K562 (cell line): Measurements from ENCODE around the gene ST6GALNAC1. TPM values are rescaled to one million over a fixed set of nuclear protein-coding genes. Genes with fewer than 3 reads are reported as not detected.

Experiments used
- ATF4 ChIP-seq: fragments of 450-650 bp; formaldehyde crosslinking; IDR thresholded peaks from 2 replicates; pipeline ENCODE4 v1.4.0; 2022; ENCODE audit warnings: mild to moderate bottlenecking, moderate library complexity
- BRD9 ChIP-seq: fragments of 450-650 bp; IDR thresholded peaks from 2 replicates; pipeline ENCODE4 v1.6.1; 2018; ENCODE audit warnings: low read depth; ENCODE audit not compliant: partially characterized antibody
- C11orf30 ChIP-seq: fragments of 450-650 bp; IDR thresholded peaks from 2 replicates; pipeline ENCODE4 v1.6.1; 2016; ENCODE audit warnings: low read depth, mild to moderate bottlenecking
- CHD1 ChIP-seq: fragments of 200-600 bp; sonication (generic); IDR thresholded peaks from one replicate; pipeline ENCODE4 v1.6.1; 2012; ENCODE audit warnings: mild to moderate bottlenecking, moderate library complexity, low read length, inconsistent platforms
- E2F1 ChIP-seq: sonication (generic); formaldehyde crosslinking; IDR thresholded peaks from 2 replicates; pipeline ENCODE4 v1.8.1; 2023; ENCODE audit warnings: mild to moderate bottlenecking, missing genetic modification reagents, moderate library complexity
- ETV5 ChIP-seq: sonication (generic); formaldehyde crosslinking; IDR thresholded peaks from 2 replicates; pipeline ENCODE4 v1.4.0; 2020; ENCODE audit warnings: low read depth, mild to moderate bottlenecking, missing genetic modification reagents
- HOMEZ ChIP-seq: fragments of 250-450 bp; sonication (Bioruptor Pico); IDR thresholded peaks from 2 replicates; pipeline ENCODE4 v1.4.0; 2020; ENCODE audit warnings: mild to moderate bottlenecking, moderate library complexity
- LEF1 ChIP-seq: fragments of 450-650 bp; IDR thresholded peaks from 2 replicates; pipeline ENCODE4 v1.6.1; 2016; ENCODE audit warnings: mild to moderate bottlenecking
- MYC ChIP-seq, 2 experiments: fragments of 250-450 bp in 1 of 2; sonication (Bioruptor Pico) in 1 of 2; IDR thresholded peaks; 2 replicates each; pipeline versions ENCODE4 v1.5.1 to v1.6.1; 2012 to 2021; ENCODE audit warnings: low read depth in 2 of 2, borderline replicate concordance in 1 of 2, improper control_type of control experiment in 1 of 2, low read length in 1 of 2, mild to moderate bottlenecking in 1 of 2, moderate library complexity in 1 of 2
- NFATC3 ChIP-seq: fragments of 450-650 bp; IDR thresholded peaks from 2 replicates; pipeline ENCODE4 v1.6.1; 2017; ENCODE audit warnings: mild to moderate bottlenecking
- NR2C2 ChIP-seq, 2 experiments: fragments of 200-800 bp in 1 of 2; sonication (Bioruptor generic) in 1 of 2; sonication (generic) in 1 of 2; formaldehyde crosslinking in 1 of 2; IDR thresholded peaks; 2 replicates each; pipeline versions ENCODE4 v1.6.1 to v1.8.0; 2016 to 2022; ENCODE audit warnings: mild to moderate bottlenecking in 1 of 2, missing compliant biosample characterization in 1 of 2, missing genetic modification characterization in 1 of 2, missing genetic modification reagents in 1 of 2
- NRF1 ChIP-seq, 2 experiments: fragments of 450-650 bp; IDR thresholded peaks in 1 of 2; conservative IDR thresholded peaks in 1 of 2; 2 replicates each; pipeline ENCODE4 v1.6.1; 2014; ENCODE audit warnings: mild to moderate bottlenecking in 2 of 2
- PHF8 ChIP-seq: fragments of 200-600 bp; sonication (generic); IDR thresholded peaks from 2 replicates; pipeline ENCODE4 v1.6.1; 2012; ENCODE audit warnings: mixed run types, mild to moderate bottlenecking, inconsistent platforms, low read length, moderate library complexity, borderline replicate concordance
- PTRF ChIP-seq: fragments of 450-650 bp; IDR thresholded peaks from 2 replicates; pipeline ENCODE4 v1.6.1; 2016; ENCODE audit warnings: mild to moderate bottlenecking, missing genetic modification characterization, missing compliant biosample characterization
- RBBP5 ChIP-seq: fragments of 200-600 bp; sonication (generic); IDR thresholded peaks from 2 replicates; pipeline ENCODE4 v1.6.1; 2012; ENCODE audit warnings: borderline replicate concordance, mild to moderate bottlenecking, low read length, control low read depth, inconsistent platforms; ENCODE audit not compliant: insufficient read depth, poor library complexity, severe bottlenecking
- RBM34 ChIP-seq: fragments of 200-400 bp; formaldehyde crosslinking; IDR thresholded peaks from 2 replicates; pipeline ENCODE4 v1.6.1; 2018; ENCODE audit warnings: low read length, borderline replicate concordance; ENCODE audit not compliant: insufficient read depth
- SIRT6 ChIP-seq: IDR thresholded peaks from one replicate; pipeline ENCODE4 v1.6.1; 2012; ENCODE audit warnings: low read depth, mild to moderate bottlenecking, control low read depth, inconsistent platforms, low read length, moderate library complexity
- TAF15 ChIP-seq: fragments of 200-400 bp; formaldehyde crosslinking; IDR thresholded peaks from 2 replicates; pipeline ENCODE4 v1.6.1; 2017; ENCODE audit warnings: mild to moderate bottlenecking, low read depth, low read length, moderate library complexity
- TEAD1 ChIP-seq, 2 experiments: fragments of 450-650 bp in 1 of 2; sonication (generic) in 1 of 2; formaldehyde crosslinking; IDR thresholded peaks; 2 replicates each; pipeline versions ENCODE4 v1.4.0 to v1.8.0; 2020 to 2022; ENCODE audit warnings: mild to moderate bottlenecking in 2 of 2, missing genetic modification reagents in 1 of 2
- TFAP4 ChIP-seq: sonication (generic); formaldehyde crosslinking; IDR thresholded peaks from 2 replicates; pipeline ENCODE4 v1.8.0; 2022; ENCODE audit warnings: missing genetic modification reagents, mild to moderate bottlenecking, moderate library complexity, borderline replicate concordance
- ZC3H4 ChIP-seq: sonication (generic); formaldehyde crosslinking; IDR thresholded peaks from 2 replicates; pipeline ENCODE4 v1.9.0; 2021; ENCODE audit warnings: missing genetic modification reagents, borderline replicate concordance
- ZNF197 ChIP-seq: fragments of 200-800 bp; sonication (Bioruptor generic); IDR thresholded peaks from 2 replicates; pipeline ENCODE4 v1.6.1; 2016; ENCODE audit warnings: low read depth, missing genetic modification characterization, missing compliant biosample characterization
- ZNF717 ChIP-seq: fragments of 250-450 bp; sonication (Bioruptor Pico); IDR thresholded peaks from 2 replicates; pipeline ENCODE4 v1.5.0; 2021
- polyA plus RNA-seq, 8 experiments: library from polyadenylated mRNA; depleted of rRNA in 4 of 8; stranded (reverse) in 5 of 8; unstranded in 3 of 8; fragments of >200 nt; fragmentation: Nextera tagmentation in 2 of 8; fragmentation: Illumina TruSeq in 1 of 8; extraction: Ambion mirVana in 2 of 8; extraction: Trizol in 1 of 8; gene quantifications; 2 replicates each; pipeline versions ENCODE4 v1.2.1 to v1.2.3, GENCODE V29; 2011 to 2014; ENCODE audit warnings: inconsistent platforms in 1 of 8, missing spikeins in 1 of 8
- total RNA-seq, 7 experiments: library from RNA; depleted of rRNA in 6 of 7; stranded (reverse); fragments of >200 nt in 6 of 7; fragmentation: Illumina TruSeq in 2 of 7; extraction: Trizol in 2 of 7; gene quantifications; 2 replicates each; pipeline versions ENCODE4 v1.2.1 to v1.2.3, GENCODE V29; 2011 to 2021; ENCODE audit warnings: low replicate concordance in 1 of 7

Gene ST6GALNAC1
- total and polyA plus RNA-seq, 9 of the 15 experiments (the other 6 are each of a cell fraction or from before 2014, with no cell fraction given), result 20.6 to 68.4 (median 50.5) TPM

- TF ChIP-seq E2F1 (no peak), ATF4 (CRISPR knock-in tag) (no peak), TFAP4 (CRISPR knock-in tag) (no peak), ZNF717 (CRISPR knock-in tag) (no peak), HOMEZ (CRISPR knock-in tag) (no peak), ZNF197 (no peak), LEF1 (no peak), TAF15 (no peak), SIRT6 (no peak), NRF1 (conservative IDR thresholded peaks at IDR 0.05 in 1 of 2, IDR thresholded peaks at IDR 0.05 in 1 of 2) (no peak), RBM34 (no peak), TEAD1 (CRISPR knock-in tag; IDR thresholded peaks at IDR 0.05) (peak in 1 of 2 experiments; percentile 63; a peak in 1 of 4 replicates), BRD9 (peak; percentile 31), PTRF (0 out of 2 replicates have a peak, but pooled peaks have one; percentile 25), NR2C2 (CRISPR knock-in tag; IDR thresholded peaks at IDR 0.05) (no peak), NR2C2 (tag; IDR thresholded peaks at IDR 0.05) (no peak), ETV5 (CRISPR knock-in tag) (no peak; the same call in 1 of the 2 replicates), PHF8 (no peak), RBBP5 (peak; percentile 9), CHD1 (no peak), C11orf30 (no peak), ZC3H4 (CRISPR knock-in tag) (peak; percentile 91; the same call in 1 of the 2 replicates), NFATC3 (no peak), MYC (IDR thresholded peaks at IDR 0.05; ENCODE audit: low read depth, low read length) (no peak; the same call in 1 of the 2 replicates), MYC (CRISPR knock-in tag; IDR thresholded peaks at IDR 0.05; ENCODE audit: borderline replicate concordance, low read depth) (no peak)
Measured at GRCh38 chr17:76642994-76643393, 563 bp downstream of the ST6GALNAC1 start (continued).
